Measurements from ENCODE around the gene FLNB. TPM values are rescaled to one million over a fixed set of nuclear protein-coding genes. Genes with fewer than 3 reads are reported as not detected.

FLNB gene
- total and polyA plus RNA-seq, 2 experiments from 2014 or later: 69.4 to 172 TPM

DNA sequence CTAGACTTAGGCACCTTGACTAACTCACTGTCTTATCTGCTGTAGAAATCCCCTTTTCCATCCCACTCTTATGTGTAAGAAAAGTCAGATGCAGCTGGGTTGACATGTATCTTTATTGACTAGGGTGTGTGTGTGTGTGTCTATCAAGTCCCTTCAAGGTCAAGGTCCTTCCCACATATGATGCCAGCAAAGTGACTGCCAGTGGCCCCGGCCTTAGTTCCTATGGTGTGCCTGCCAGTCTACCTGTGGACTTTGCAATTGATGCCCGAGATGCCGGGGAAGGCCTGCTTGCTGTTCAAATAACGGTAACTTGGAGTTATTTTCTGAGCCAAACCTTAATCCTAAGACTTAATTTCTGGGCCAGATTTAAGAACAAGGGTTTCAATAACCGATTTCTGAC is 126.2 kb downstream of the FLNB start:
- no peak overlapping the region for H3K4me2 ChIP-seq
- peaks cover 1% of the 10 kb centered on the region for H3K79me2 ChIP-seq
- no peaks in the 10 kb centered on the region for H3K9me2 ChIP-seq (replicated peaks; ENCODE audit: insufficient read depth)
- no peak overlapping the region for H2AFZ ChIP-seq
- peaks cover 12% of the 10 kb centered on the region for H3K36me3 ChIP-seq (replicated peaks; ENCODE audit: insufficient read depth, low read depth)
- H3K27me3 ChIP-seq: no peaks in the 10 kb centered on the region
- DNase-seq (ENCODE audit: low spot score): no peak
- peaks cover 4% of the 10 kb centered on the region for H4K20me1 ChIP-seq (ENCODE audit: insufficient read depth, poor library complexity, severe bottlenecking)
- no peak overlapping the region for H3K27ac ChIP-seq
- TF ChIP-seq, protein P1, sequence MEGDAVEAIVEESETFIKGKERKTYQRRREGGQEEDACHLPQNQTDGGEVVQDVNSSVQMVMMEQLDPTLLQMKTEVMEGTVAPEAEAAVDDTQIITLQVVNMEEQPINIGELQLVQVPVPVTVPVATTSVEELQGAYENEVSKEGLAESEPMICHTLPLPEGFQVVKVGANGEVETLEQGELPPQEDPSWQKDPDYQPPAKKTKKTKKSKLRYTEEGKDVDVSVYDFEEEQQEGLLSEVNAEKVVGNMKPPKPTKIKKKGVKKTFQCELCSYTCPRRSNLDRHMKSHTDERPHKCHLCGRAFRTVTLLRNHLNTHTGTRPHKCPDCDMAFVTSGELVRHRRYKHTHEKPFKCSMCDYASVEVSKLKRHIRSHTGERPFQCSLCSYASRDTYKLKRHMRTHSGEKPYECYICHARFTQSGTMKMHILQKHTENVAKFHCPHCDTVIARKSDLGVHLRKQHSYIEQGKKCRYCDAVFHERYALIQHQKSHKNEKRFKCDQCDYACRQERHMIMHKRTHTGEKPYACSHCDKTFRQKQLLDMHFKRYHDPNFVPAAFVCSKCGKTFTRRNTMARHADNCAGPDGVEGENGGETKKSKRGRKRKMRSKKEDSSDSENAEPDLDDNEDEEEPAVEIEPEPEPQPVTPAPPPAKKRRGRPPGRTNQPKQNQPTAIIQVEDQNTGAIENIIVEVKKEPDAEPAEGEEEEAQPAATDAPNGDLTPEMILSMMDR (IDR thresholded peaks at IDR 0.05; ENCODE audit: poor library complexity): no peak
- TF ChIP-seq EZH2phosphoT487 (IDR thresholded peaks at IDR 0.05; ENCODE audit: low read depth, severe bottlenecking, unreplicated experiment) (no peak), EZH2 (IDR thresholded peaks at IDR 0.05; ENCODE audit: borderline replicate concordance) (no peak)
- no peaks in the 10 kb centered on the region for H3K9me3 ChIP-seq (ENCODE audit: low read depth)
- H3K4me1 ChIP-seq (ENCODE audit: insufficient read depth): no peaks in the 10 kb centered on the region
- 82% methylated on average over 5 of the region's 5 CpGs for WGBS (ENCODE audit: low lambda C conversion rate, missing lambda C conversion rate)
- no peak overlapping the region for H3K4me3 ChIP-seq

DNA sequence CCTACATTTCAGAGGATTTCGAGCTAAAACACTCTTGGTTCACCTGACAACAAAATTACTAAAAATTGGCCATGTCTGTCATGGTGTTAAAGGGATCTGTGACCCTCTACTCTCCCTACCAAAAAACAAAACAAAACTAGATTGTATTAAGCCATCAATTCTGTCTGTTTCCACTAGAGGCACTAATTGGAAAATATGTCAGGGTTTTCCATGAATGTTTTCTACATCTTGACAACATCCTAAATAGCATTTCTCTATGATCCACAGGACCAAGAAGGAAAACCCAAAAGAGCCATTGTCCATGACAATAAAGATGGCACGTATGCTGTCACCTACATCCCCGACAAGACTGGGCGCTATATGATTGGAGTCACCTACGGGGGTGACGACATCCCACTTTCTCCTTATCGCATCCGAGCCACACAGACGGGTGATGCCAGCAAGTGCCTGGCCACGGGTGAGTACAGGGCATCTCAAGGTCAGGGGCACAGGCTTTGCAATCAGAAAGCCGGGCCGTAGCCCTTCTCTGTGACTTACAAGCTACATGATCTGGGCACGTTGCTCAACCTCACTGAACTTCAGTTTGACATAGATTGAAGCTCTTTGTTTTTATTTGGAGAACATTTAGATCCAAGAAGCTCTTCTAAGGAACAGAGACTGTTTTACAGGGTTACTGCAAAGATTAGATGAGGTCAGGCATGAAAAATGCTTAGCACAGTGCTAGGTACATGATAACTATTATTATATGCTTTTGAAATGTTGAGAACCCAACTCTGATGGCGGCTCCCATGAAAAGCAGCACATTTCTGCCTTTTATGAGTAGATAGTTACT is 127.7 kb downstream of the FLNB start:
- Histone ChIP-seq H3K79me2 (no peaks in the 10 kb centered on the region), H3K4me1 (ENCODE audit: insufficient read depth) (no peaks in the 10 kb centered on the region), H3K27ac (no peak overlapping the region), H3K4me2 (no peak overlapping the region), H3K4me3 (no peak overlapping the region), H3K9me2 (replicated peaks; ENCODE audit: insufficient read depth) (no peaks in the 10 kb centered on the region), H3K36me3 (replicated peaks; ENCODE audit: insufficient read depth, low read depth) (peaks cover 12% of the 10 kb centered on the region), H3K27me3 (no peaks in the 10 kb centered on the region), H2AFZ (no peak overlapping the region), H3K9me3 (ENCODE audit: low read depth) (no peaks in the 10 kb centered on the region), H4K20me1 (ENCODE audit: insufficient read depth, poor library complexity, severe bottlenecking) (no peaks in the 10 kb centered on the region)
- WGBS (ENCODE audit: low lambda C conversion rate, missing lambda C conversion rate): 97% methylated on average over 14 of the region's 14 CpGs
- no peak for DNase-seq (ENCODE audit: low spot score)
- no peak for TF ChIP-seq EZH2 (IDR thresholded peaks at IDR 0.05; ENCODE audit: borderline replicate concordance)
- TF ChIP-seq, protein P1 (IDR thresholded peaks at IDR 0.05; ENCODE audit: poor library complexity): no peak
- no peak for TF ChIP-seq EZH2phosphoT487 (IDR thresholded peaks at IDR 0.05; ENCODE audit: low read depth, severe bottlenecking, unreplicated experiment)

DNA sequence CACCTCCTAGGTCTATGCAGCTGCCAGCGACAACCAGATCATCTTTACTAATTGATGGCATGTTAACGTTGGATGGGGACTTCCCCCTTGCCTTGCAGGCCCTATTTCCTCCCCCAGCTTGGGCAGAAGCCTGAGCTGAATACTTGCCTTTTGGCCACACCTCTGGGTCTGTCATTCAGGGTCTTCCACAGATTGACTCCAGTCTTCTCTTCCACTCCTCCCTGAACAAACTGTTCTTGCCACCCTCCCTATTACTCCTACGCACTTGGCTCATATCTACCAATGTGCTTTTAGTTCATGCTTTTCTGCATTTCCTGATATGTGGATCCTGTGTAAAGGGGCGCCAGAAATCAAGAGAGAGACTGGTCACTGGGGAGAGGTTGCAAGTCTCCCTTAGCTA is 129.1 kb downstream of the FLNB start:
- 91% methylated on average over 4 of the region's 4 CpGs for WGBS (ENCODE audit: low lambda C conversion rate, missing lambda C conversion rate)
- Histone ChIP-seq H3K27me3 (no peaks in the 10 kb centered on the region), H3K27ac (no peak overlapping the region), H3K4me2 (no peak overlapping the region), H3K36me3 (replicated peaks; ENCODE audit: insufficient read depth, low read depth) (peaks cover 12% of the 10 kb centered on the region), H3K4me3 (no peak overlapping the region), H4K20me1 (ENCODE audit: insufficient read depth, poor library complexity, severe bottlenecking) (no peaks in the 10 kb centered on the region), H3K9me2 (replicated peaks; ENCODE audit: insufficient read depth) (no peaks in the 10 kb centered on the region), H3K9me3 (ENCODE audit: low read depth) (no peaks in the 10 kb centered on the region), H3K79me2 (no peaks in the 10 kb centered on the region), H2AFZ (no peak overlapping the region), H3K4me1 (ENCODE audit: insufficient read depth) (no peaks in the 10 kb centered on the region)
- no peak for DNase-seq (ENCODE audit: low spot score)
- TF ChIP-seq EZH2 (IDR thresholded peaks at IDR 0.05; ENCODE audit: borderline replicate concordance): no peak
- no peak for TF ChIP-seq EZH2phosphoT487 (IDR thresholded peaks at IDR 0.05; ENCODE audit: low read depth, severe bottlenecking, unreplicated experiment)
- TF ChIP-seq, protein P1 (IDR thresholded peaks at IDR 0.05; ENCODE audit: poor library complexity): no peak

All from hepatocyte (in vitro differentiated cells).